ENCODE results near the gene LRFN4.

LRFN4 gene

GRCh38 chr11:66870131-66870530 is 13.3 kb downstream of the LRFN4 start:
- DNase-seq (ENCODE audit: low spot score) (no peak), FAIRE-seq (no peak)

GRCh38 chr11:66870616-66871520 is 14.0 kb downstream of the LRFN4 start:
- FAIRE-seq = no peak
- DNase-seq (ENCODE audit: low spot score) = no peak

- DNase-seq (ENCODE audit: low spot score) (no peak), FAIRE-seq (no peak)
These were observed 14.6 kb downstream of the LRFN4 start for GRCh38 chr11:66871521-66871901.

GRCh38 chr11:66874232-66874631 is 17.4 kb downstream of the LRFN4 start:
- FAIRE-seq = no peak

GRCh38 chr11:66875378-66875777 is 18.5 kb downstream of the LRFN4 start:
- DNase-seq (ENCODE audit: low spot score) (no peak), FAIRE-seq (no peak)

More at GRCh38 chr11:66874232-66874631, 17.4 kb downstream of the LRFN4 start:
- no peak for DNase-seq (ENCODE audit: low spot score)

GRCh38 chr11:66877588-66878385 is 20.9 kb downstream of the LRFN4 start:
- DNase-seq (ENCODE audit: low spot score) = no peak
- FAIRE-seq = no peak

- DNase-seq (ENCODE audit: low spot score) (no peak), FAIRE-seq (no peak)
These were observed 21.6 kb downstream of the LRFN4 start for GRCh38 chr11:66878474-66878873.

GRCh38 chr11:66879000-66879399 is 22.1 kb downstream of the LRFN4 start:
- DNase-seq (ENCODE audit: low spot score) = no peak
- FAIRE-seq = no peak

- FAIRE-seq = no peak
- no peak for DNase-seq (ENCODE audit: low spot score)
These were observed 22.7 kb downstream of the LRFN4 start for GRCh38 chr11:66879583-66879982.

GRCh38 chr11:66879999-66880398 is 23.1 kb downstream of the LRFN4 start:
- no peak for DNase-seq (ENCODE audit: low spot score)
- FAIRE-seq = no peak

- DNase-seq (ENCODE audit: low spot score) (no peak), FAIRE-seq (no peak)
These were observed 23.9 kb downstream of the LRFN4 start for GRCh38 chr11:66880496-66881450.

- FAIRE-seq = no peak
These were observed 24.6 kb downstream of the LRFN4 start for GRCh38 chr11:66881451-66881835.

GRCh38 chr11:66881927-66882452 is 25.1 kb downstream of the LRFN4 start:
- DNase-seq (ENCODE audit: low spot score) = no peak
- FAIRE-seq = no peak

More at GRCh38 chr11:66881451-66881835, 24.6 kb downstream of the LRFN4 start:
- DNase-seq (ENCODE audit: low spot score) = no peak

GRCh38 chr11:66882561-66883015 is 25.7 kb downstream of the LRFN4 start:
- no peak for DNase-seq (ENCODE audit: low spot score)
- FAIRE-seq = no peak

GRCh38 chr11:66883016-66883965 is 26.4 kb downstream of the LRFN4 start:
- DNase-seq (ENCODE audit: low spot score) = peak; percentile 85
- FAIRE-seq = peak; percentile 85

GRCh38 chr11:66884443-66884842 is 27.6 kb downstream of the LRFN4 start:
- DNase-seq (ENCODE audit: low spot score) (no peak), FAIRE-seq (no peak)

GRCh38 chr11:66885469-66885868 is 28.6 kb downstream of the LRFN4 start:
- no peak for FAIRE-seq
- no peak for DNase-seq (ENCODE audit: low spot score)

- FAIRE-seq (no peak), DNase-seq (ENCODE audit: low spot score) (no peak)
These were observed 29.1 kb downstream of the LRFN4 start for GRCh38 chr11:66885950-66886440.

- FAIRE-seq (peak; percentile 81), DNase-seq (ENCODE audit: low spot score) (peak; percentile 90)
These were observed 29.9 kb downstream of the LRFN4 start for GRCh38 chr11:66886671-66887221.

Measured in RCC 7860 (cell line).